Measurements from ENCODE around the gene MSI1.

- no peak for TF ChIP-seq EGR1 (IDR thresholded peaks at IDR 0.05; ENCODE audit: low read depth)
- no peak for TF ChIP-seq CTCF (IDR thresholded peaks at IDR 0.05 in 2 of 3, conservative IDR thresholded peaks at IDR 0.05 in 1 of 3; ENCODE audit: borderline replicate concordance in 1 of 3, insufficient read depth in 1 of 3, low read depth in 2 of 3, low read length in 2 of 3)
- no peak for TF ChIP-seq FOSL1 (IDR thresholded peaks at IDR 0.05; ENCODE audit: low read depth)
- TF ChIP-seq MAX (IDR thresholded peaks at IDR 0.05): no peak
Observed at GRCh38 chr12:120364487-120364886, 4.5 kb downstream of the MSI1 start.
